ENCODE measurements around the gene SCN4A.
A peak's percentile ranks its signal among the peaks of the same experiment; 100 is the strongest.
"Not testable (repeated sequence)": the region's sequence is repeated elsewhere in the genome, so short reads cannot be mapped to it uniquely, and the experiment has no call there.

SCN4A gene

GRCh38 chr17:63984651-63985386 is 12.1 kb upstream of the SCN4A start:
- DNase-seq = peak; percentile 21

GRCh38 chr17:63984236-63984635 is 11.5 kb upstream of the SCN4A start:
- DNase-seq = no peak

GRCh38 chr17:63983320-63983719 is 10.6 kb upstream of the SCN4A start:
- no peak for DNase-seq

- not testable (repeated sequence) for DNase-seq
Measured at GRCh38 chr17:63982641-63983040, 9.9 kb upstream of the SCN4A start.

GRCh38 chr17:63978272-63979200 is 5.8 kb upstream of the SCN4A start:
- DNase-seq = no peak

GRCh38 chr17:63976702-63977101 is 4.0 kb upstream of the SCN4A start:
- no peak for DNase-seq

- DNase-seq = no peak
Measured at GRCh38 chr17:63975541-63976092, 2.9 kb upstream of the SCN4A start.

GRCh38 chr17:63974594-63975192 is 2.0 kb upstream of the SCN4A start:
- no peak for DNase-seq

GRCh38 chr17:63973930-63974593 is 1.3 kb upstream of the SCN4A start:
- DNase-seq = peak; percentile 40

GRCh38 chr17:63973247-63973646 is 529 bp upstream of the SCN4A start:
- DNase-seq = no peak

- DNase-seq = no peak
Measured at GRCh38 chr17:63969278-63969677, 3.4 kb downstream of the SCN4A start.

GRCh38 chr17:63967953-63968352 is 4.8 kb downstream of the SCN4A start:
- no peak for DNase-seq

- DNase-seq = no peak
Measured at GRCh38 chr17:63966646-63967264, 6.0 kb downstream of the SCN4A start.

GRCh38 chr17:63963123-63963522 is 9.6 kb downstream of the SCN4A start:
- DNase-seq = no peak

GRCh38 chr17:63962298-63962744 is 10.4 kb downstream of the SCN4A start:
- DNase-seq = no peak

- DNase-seq = no peak
Measured at GRCh38 chr17:63961355-63962212, 11.1 kb downstream of the SCN4A start.

- DNase-seq = no peak
Measured at GRCh38 chr17:63960430-63960829, 12.3 kb downstream of the SCN4A start.

GRCh38 chr17:63960006-63960405 is 12.7 kb downstream of the SCN4A start:
- DNase-seq = no peak

- DNase-seq = no peak
Measured at GRCh38 chr17:63956296-63956920, 16.3 kb downstream of the SCN4A start.

- no peak for DNase-seq
Measured at GRCh38 chr17:63955791-63956190, 16.9 kb downstream of the SCN4A start.

- DNase-seq = no peak
Measured at GRCh38 chr17:63955232-63955631, 17.5 kb downstream of the SCN4A start.

Data from NCI-H510A (cell line).